Fibroblast of mammary gland (primary cell): Measurements from ENCODE around the gene ST6GALNAC4.

Experiments
- DNase-seq: peaks from one replicate; pipeline ENCODE4 v3.0.0-alpha.2; 2010; ENCODE audit warnings: low read depth
- H3K4me3 ChIP-seq: 2 replicates; pipeline ENCODE4 v1.5.1; 2011; ENCODE audit warnings: low read depth, mild to moderate bottlenecking, low read length, moderate library complexity; ENCODE audit not compliant: control insufficient read depth
- CTCF ChIP-seq: conservative IDR thresholded peaks from 2 replicates; pipeline ENCODE4 v1.5.1; 2011; ENCODE audit warnings: low read depth, low read length, inconsistent platforms; ENCODE audit not compliant: control insufficient read depth, insufficient read depth

The ST6GALNAC4 gene

DNA sequence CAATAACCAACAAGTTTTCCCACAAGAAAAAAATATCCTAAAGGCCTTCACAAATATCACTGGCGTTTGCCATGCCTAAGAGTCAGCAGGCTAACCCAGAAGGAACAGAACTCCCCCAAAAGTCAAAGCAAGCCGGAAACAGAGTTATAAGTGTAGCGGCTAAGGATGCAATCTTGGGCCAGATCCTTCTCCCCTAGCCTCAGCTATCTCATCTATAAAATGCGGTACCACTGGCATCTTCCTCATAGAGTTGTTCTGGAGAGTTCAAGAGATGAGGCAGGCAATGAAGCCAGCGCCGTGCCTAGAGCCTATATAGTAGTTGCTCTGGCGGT lies 20.2 kb upstream of the ST6GALNAC4 start:
- peak overlapping the region; percentile 92 for H3K4me3 ChIP-seq
- no peak for DNase-seq
- no peak for TF ChIP-seq CTCF

GRCh38 chr9:127936347-127936852 lies 19.6 kb upstream of the ST6GALNAC4 start:
- H3K4me3 ChIP-seq: peak overlapping the region; percentile 92
- DNase-seq: no peak
- no peak for TF ChIP-seq CTCF

DNA sequence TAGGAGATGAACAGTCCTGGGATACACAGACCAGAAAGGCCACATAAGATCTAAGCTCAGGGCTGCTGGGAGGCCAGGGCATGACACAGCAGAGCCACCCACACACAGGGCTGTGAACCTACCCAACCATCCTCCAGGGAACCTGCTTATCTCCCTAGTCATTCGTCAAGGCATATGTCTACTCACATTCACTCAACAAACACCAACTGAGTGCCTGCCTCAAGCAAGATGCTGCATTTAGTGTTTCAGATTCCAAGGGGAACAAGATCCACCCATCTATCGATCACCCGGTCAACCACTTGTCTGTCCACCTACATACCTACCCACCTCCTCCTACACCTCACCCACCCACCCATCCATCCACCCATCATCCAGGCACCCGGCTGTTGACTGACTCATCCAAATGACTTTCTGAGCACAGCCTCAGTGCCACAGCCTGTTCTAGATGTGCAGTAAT lies 19.0 kb upstream of the ST6GALNAC4 start:
- DNase-seq: peak; percentile 62
- no peak for TF ChIP-seq CTCF
- H3K4me3 ChIP-seq: peak overlapping the region; percentile 92

DNA sequence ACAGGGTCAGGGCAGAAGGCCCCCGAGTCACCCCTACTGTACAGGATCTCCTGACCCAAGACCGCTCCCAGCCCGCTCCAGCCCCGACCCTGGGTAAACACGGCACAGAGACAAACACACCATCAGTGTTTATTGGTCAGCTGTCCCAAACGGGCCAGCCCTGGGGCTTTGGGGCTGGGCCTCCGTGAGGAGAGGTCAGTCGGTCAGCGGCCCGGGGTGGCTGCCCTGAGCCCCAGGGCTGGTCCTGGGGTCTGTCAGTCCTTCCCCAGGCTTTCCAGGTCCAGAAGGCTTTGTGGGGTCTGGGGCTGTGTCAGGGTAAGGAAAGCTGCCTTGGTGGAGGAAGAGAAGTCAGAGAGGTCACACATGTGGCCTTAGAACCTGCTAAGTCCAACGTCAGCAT lies 18.1 kb upstream of the ST6GALNAC4 start:
- no peak for DNase-seq
- no peak overlapping the region for H3K4me3 ChIP-seq
- TF ChIP-seq CTCF: no peak

DNA sequence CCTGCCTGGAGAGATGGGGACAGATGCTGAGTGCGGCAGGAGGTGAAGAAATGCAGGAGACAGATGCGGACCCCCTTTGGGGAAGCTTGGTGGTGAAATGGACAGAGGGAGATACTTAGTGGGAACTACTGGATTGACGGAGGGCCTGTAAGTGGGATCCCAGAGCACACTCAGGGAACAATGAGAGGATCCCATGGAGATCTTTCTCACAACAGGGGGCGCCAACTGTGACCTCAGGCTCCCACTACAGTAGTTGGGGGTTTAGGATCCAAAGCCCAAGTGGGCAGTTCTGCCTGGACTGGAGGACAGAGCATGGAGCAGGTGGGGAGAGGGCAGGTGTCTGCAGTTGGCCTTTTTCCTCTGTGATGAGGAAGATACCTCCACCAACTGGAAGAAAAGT lies 17.4 kb upstream of the ST6GALNAC4 start:
- H3K4me3 ChIP-seq: no peak overlapping the region
- DNase-seq: no peak
- TF ChIP-seq CTCF: no peak

DNA sequence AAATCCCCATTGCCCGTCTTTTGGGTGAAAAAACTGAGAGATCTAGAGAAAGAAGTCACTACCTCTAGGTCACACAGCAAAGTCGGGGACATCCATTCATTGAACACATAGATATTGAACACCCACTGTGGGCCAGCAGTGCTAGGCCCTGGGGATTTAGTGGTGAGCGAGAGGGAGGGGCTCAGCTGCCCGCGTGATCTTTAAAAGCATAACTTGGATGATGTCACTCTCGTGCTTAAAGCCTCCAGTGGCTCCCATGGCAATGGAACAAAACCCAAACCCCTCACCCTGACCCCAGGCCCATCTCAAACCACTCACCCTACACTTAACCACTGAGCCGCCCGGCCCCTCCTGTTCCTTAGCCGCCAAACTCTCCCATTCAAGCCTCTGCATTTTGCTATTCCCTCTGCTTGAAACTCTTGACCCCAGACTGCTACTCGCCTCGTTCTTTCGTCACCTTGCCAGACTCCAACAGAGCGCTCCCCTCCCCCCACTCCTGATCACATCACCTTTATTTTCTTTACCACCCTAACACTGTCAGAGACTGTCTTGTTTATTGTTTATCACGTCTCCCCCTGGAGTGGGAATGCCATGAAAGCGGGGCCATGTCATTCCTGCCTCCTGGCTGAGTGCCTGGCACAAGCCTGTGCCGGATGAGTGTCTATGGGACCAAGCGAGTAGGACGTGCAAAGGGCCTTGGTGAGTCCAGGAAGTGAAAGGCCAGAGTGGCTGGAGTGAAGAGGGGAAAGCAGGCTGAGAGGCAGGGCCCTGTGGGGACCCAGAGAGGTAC lies 14.4 kb upstream of the ST6GALNAC4 start:
- H3K4me3 ChIP-seq: peak overlapping the region; percentile 55
- peak; percentile 86 for DNase-seq
- TF ChIP-seq CTCF: no peak
